Stimulated activated CD4-positive, alpha-beta T cell treated with anti-CD3 and anti-CD28 coated beads, Interleukin-12 subunit alpha, Interleukin-12 subunit beta, amount 100 ng/mL, for 48 hours (primary cell): ENCODE measurements around the gene RNASE1.

Experiments used
- DNase-seq, 3 donors: peaks; one replicate each; pipeline ENCODE4 v3.0.0-alpha.2; 2020; ENCODE audit warnings: low read depth in 2 of 3, low spot score in 1 of 3

The RNASE1 gene

GRCh38 chr14:20808162-20808483 lies 5.5 kb upstream of the RNASE1 start:
- DNase-seq = no peak

- no peak for DNase-seq
Observed at GRCh38 chr14:20807304-20808161, 4.9 kb upstream of the RNASE1 start.

- DNase-seq = no peak
Observed at GRCh38 chr14:20805485-20805884, 2.8 kb upstream of the RNASE1 start.

- DNase-seq = no peak
Observed at GRCh38 chr14:20803223-20803622, 579 bp upstream of the RNASE1 start.

- no peak for DNase-seq
Observed at GRCh38 chr14:20801726-20802125, 918 bp downstream of the RNASE1 start.

GRCh38 chr14:20799892-20800544 lies 2.6 kb downstream of the RNASE1 start:
- no peak for DNase-seq

GRCh38 chr14:20799456-20799891 lies 3.2 kb downstream of the RNASE1 start:
- DNase-seq = no peak

GRCh38 chr14:20798932-20799331 lies 3.7 kb downstream of the RNASE1 start:
- DNase-seq = no peak

- DNase-seq = no peak
Observed at GRCh38 chr14:20798318-20798717, 4.3 kb downstream of the RNASE1 start.

- DNase-seq = no peak
Observed at GRCh38 chr14:20797164-20797563, 5.5 kb downstream of the RNASE1 start.

GRCh38 chr14:20794644-20795369 lies 7.8 kb downstream of the RNASE1 start:
- DNase-seq = no peak

GRCh38 chr14:20792556-20792955 lies 10.1 kb downstream of the RNASE1 start:
- DNase-seq = no peak

- DNase-seq = no peak
Observed at GRCh38 chr14:20791597-20791996, 11.0 kb downstream of the RNASE1 start.

- DNase-seq = no peak
Observed at GRCh38 chr14:20791187-20791586, 11.5 kb downstream of the RNASE1 start.

- no peak for DNase-seq
Observed at GRCh38 chr14:20790464-20791116, 12.1 kb downstream of the RNASE1 start.

GRCh38 chr14:20789230-20789813 lies 13.3 kb downstream of the RNASE1 start:
- DNase-seq = no peak

GRCh38 chr14:20787025-20787424 lies 15.6 kb downstream of the RNASE1 start:
- DNase-seq = no peak

- peak in 1 of 3 donors; percentile 9 for DNase-seq
Observed at GRCh38 chr14:20782280-20782890, 20.3 kb downstream of the RNASE1 start.

- no peak for DNase-seq
Observed at GRCh38 chr14:20781803-20782202, 20.8 kb downstream of the RNASE1 start.

- no peak for DNase-seq
Observed at GRCh38 chr14:20775901-20776300, 26.7 kb downstream of the RNASE1 start.

GRCh38 chr14:20775043-20775442 lies 27.6 kb downstream of the RNASE1 start:
- no peak for DNase-seq
